WTC11 (cell line): ENCODE results near the gene PGP. TPM values are rescaled to one million over a fixed set of nuclear protein-coding genes. Genes with fewer than 3 reads are reported as not detected.

Experiments used
- ATAC-seq: fragments of 200-7000 bp; cut with Tn5 transposase; 2 replicates; pipeline ENCODE4 v1.10.0; 2021; ENCODE audit warnings: mild to moderate bottlenecking, moderate library complexity
- CTCF ChIA-PET: fragments of 300-600 bp; sonication (Branson Sonifier 250); formaldehyde crosslinking; loops from one replicate; lab custom pipeline; 2021; ENCODE audit warnings: antibody characterized with exemption; lab: Charles Lee
- POLR2A ChIA-PET: fragments of 350-600 bp; sonication (Branson Sonifier 250); formaldehyde crosslinking; loops from one replicate; lab custom pipeline; 2021; ENCODE audit warnings: antibody characterized with exemption; lab: Charles Lee
- DNase-seq: peaks from one replicate; pipeline ENCODE4 v3.0.0; 2021; ENCODE audit warnings: low spot score
- H3K27ac Mint-ChIP-seq: 2 replicates; pipeline ENCODE4 v1.8.0; 2021; ENCODE audit warnings: mixed read lengths
- H3K27me3 Mint-ChIP-seq: 2 replicates; pipeline ENCODE4 v1.8.0; 2021; ENCODE audit warnings: low read depth, mild to moderate bottlenecking, moderate library complexity, mixed read lengths
- H3K36me3 Mint-ChIP-seq: 2 replicates; pipeline ENCODE4 v1.8.0; 2021; ENCODE audit warnings: mixed read lengths
- H3K4me1 Mint-ChIP-seq: 2 replicates; pipeline ENCODE4 v1.8.0; 2022; ENCODE audit warnings: mixed read lengths
- H3K4me3 Mint-ChIP-seq: 2 replicates; pipeline ENCODE4 v1.8.0; 2021; ENCODE audit warnings: mild to moderate bottlenecking, moderate library complexity, mixed read lengths
- H3K9me3 Mint-ChIP-seq: 2 replicates; pipeline ENCODE4 v1.8.0; 2021; ENCODE audit warnings: mixed read lengths
- ARID4B ChIP-seq: sonication (generic); formaldehyde crosslinking; IDR thresholded peaks from 2 replicates; pipeline ENCODE4 v1.8.0; 2023; ENCODE audit warnings: missing genetic modification reagents, mild to moderate bottlenecking, borderline replicate concordance
- CTCF ChIP-seq: fragments of 200-600 bp; IDR thresholded peaks from 2 replicates; pipeline ENCODE4 v1.8.0; 2022; ENCODE audit warnings: antibody characterized with exemption
- EMX1 ChIP-seq: fragments of 250-450 bp; sonication (Bioruptor Pico); IDR thresholded peaks from 2 replicates; pipeline ENCODE4 v1.8.0; 2021; ENCODE audit warnings: mild to moderate bottlenecking
- FOXJ3 ChIP-seq: sonication (generic); formaldehyde crosslinking; IDR thresholded peaks from 2 replicates; pipeline ENCODE4 v1.9.0; 2021; ENCODE audit warnings: missing genetic modification reagents, mild to moderate bottlenecking, borderline replicate concordance
- FOXP4 ChIP-seq: sonication (generic); formaldehyde crosslinking; IDR thresholded peaks from 2 replicates; pipeline ENCODE4 v1.8.0; 2022; ENCODE audit warnings: mild to moderate bottlenecking, missing genetic modification reagents
- KAT7 ChIP-seq: sonication (generic); formaldehyde crosslinking; IDR thresholded peaks from 2 replicates; pipeline ENCODE4 v1.8.1; 2023; ENCODE audit warnings: missing genetic modification reagents, mild to moderate bottlenecking, borderline replicate concordance
- MYBL2 ChIP-seq: sonication (generic); formaldehyde crosslinking; IDR thresholded peaks from 2 replicates; pipeline ENCODE4 v1.8.1; 2023; ENCODE audit warnings: mild to moderate bottlenecking, moderate library complexity, missing genetic modification reagents
- NFE2L1 ChIP-seq: sonication (generic); formaldehyde crosslinking; IDR thresholded peaks from 2 replicates; pipeline ENCODE4 v1.8.1; 2023; ENCODE audit warnings: missing genetic modification reagents
- RELA ChIP-seq: sonication (generic); formaldehyde crosslinking; IDR thresholded peaks from 2 replicates; pipeline ENCODE4 v1.8.1; 2022; ENCODE audit warnings: missing genetic modification reagents, mild to moderate bottlenecking, borderline replicate concordance
- SMAD3 ChIP-seq: sonication (generic); formaldehyde crosslinking; IDR thresholded peaks from 2 replicates; pipeline ENCODE4 v1.8.0; 2022; ENCODE audit warnings: missing genetic modification reagents, mild to moderate bottlenecking, borderline replicate concordance
- SP1 ChIP-seq: sonication (generic); formaldehyde crosslinking; conservative IDR thresholded peaks from 2 replicates; pipeline ENCODE4 v1.8.1; 2022; ENCODE audit warnings: missing genetic modification reagents
- TP53 ChIP-seq: sonication (generic); formaldehyde crosslinking; IDR thresholded peaks from 2 replicates; pipeline ENCODE4 v1.8.1; 2023; ENCODE audit warnings: mild to moderate bottlenecking, missing genetic modification reagents
- ZBTB43 ChIP-seq: sonication (generic); formaldehyde crosslinking; IDR thresholded peaks from 2 replicates; pipeline ENCODE4 v1.8.1; 2023; ENCODE audit warnings: mild to moderate bottlenecking, missing genetic modification reagents
- ZNF121 ChIP-seq: sonication (generic); formaldehyde crosslinking; IDR thresholded peaks from 2 replicates; pipeline ENCODE4 v1.8.0; 2023; ENCODE audit warnings: missing genetic modification reagents
- ZNF232 ChIP-seq: sonication (generic); formaldehyde crosslinking; IDR thresholded peaks from 2 replicates; pipeline ENCODE4 v1.8.0; 2022; ENCODE audit warnings: mild to moderate bottlenecking, missing genetic modification reagents
- ZNF263 ChIP-seq: sonication (generic); formaldehyde crosslinking; IDR thresholded peaks from 2 replicates; pipeline ENCODE4 v1.8.1; 2022; ENCODE audit warnings: low read depth, mild to moderate bottlenecking, moderate library complexity, missing genetic modification reagents
- total RNA-seq: library from RNA; stranded (reverse); gene quantifications from 3 replicates; pipeline ENCODE4 v1.2.3, GENCODE V29; 2021
- TF ChIP-seq, protein P1 (sequence below): fragments of 250-450 bp; sonication (Bioruptor Pico); IDR thresholded peaks from 2 replicates; pipeline ENCODE4 v1.9.0; 2021; ENCODE audit warnings: mild to moderate bottlenecking, borderline replicate concordance
- TF ChIP-seq, protein P2 (sequence below): fragments of 250-450 bp; sonication (Bioruptor Pico); IDR thresholded peaks from 2 replicates; pipeline ENCODE4 v2.1.2; 2022; ENCODE audit warnings: mild to moderate bottlenecking, moderate library complexity
- TF ChIP-seq, protein P3 (sequence below): sonication (generic); formaldehyde crosslinking; IDR thresholded peaks from 2 replicates; pipeline ENCODE4 v1.8.0; 2023; ENCODE audit warnings: mild to moderate bottlenecking, missing genetic modification reagents

PGP gene
- total RNA-seq, 1 experiment from 2014 or later = 39.5 TPM

- TF ChIP-seq, protein P1, sequence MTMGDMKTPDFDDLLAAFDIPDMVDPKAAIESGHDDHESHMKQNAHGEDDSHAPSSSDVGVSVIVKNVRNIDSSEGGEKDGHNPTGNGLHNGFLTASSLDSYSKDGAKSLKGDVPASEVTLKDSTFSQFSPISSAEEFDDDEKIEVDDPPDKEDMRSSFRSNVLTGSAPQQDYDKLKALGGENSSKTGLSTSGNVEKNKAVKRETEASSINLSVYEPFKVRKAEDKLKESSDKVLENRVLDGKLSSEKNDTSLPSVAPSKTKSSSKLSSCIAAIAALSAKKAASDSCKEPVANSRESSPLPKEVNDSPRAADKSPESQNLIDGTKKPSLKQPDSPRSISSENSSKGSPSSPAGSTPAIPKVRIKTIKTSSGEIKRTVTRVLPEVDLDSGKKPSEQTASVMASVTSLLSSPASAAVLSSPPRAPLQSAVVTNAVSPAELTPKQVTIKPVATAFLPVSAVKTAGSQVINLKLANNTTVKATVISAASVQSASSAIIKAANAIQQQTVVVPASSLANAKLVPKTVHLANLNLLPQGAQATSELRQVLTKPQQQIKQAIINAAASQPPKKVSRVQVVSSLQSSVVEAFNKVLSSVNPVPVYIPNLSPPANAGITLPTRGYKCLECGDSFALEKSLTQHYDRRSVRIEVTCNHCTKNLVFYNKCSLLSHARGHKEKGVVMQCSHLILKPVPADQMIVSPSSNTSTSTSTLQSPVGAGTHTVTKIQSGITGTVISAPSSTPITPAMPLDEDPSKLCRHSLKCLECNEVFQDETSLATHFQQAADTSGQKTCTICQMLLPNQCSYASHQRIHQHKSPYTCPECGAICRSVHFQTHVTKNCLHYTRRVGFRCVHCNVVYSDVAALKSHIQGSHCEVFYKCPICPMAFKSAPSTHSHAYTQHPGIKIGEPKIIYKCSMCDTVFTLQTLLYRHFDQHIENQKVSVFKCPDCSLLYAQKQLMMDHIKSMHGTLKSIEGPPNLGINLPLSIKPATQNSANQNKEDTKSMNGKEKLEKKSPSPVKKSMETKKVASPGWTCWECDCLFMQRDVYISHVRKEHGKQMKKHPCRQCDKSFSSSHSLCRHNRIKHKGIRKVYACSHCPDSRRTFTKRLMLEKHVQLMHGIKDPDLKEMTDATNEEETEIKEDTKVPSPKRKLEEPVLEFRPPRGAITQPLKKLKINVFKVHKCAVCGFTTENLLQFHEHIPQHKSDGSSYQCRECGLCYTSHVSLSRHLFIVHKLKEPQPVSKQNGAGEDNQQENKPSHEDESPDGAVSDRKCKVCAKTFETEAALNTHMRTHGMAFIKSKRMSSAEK = no peak
- no peak for TF ChIP-seq EMX1 (CRISPR knock-in tag)
Measured at GRCh38 chr16:2184346-2184745, 30.3 kb downstream of the PGP start (continued).

- ChIA-PET CTCF (interaction anchor here (5.7 kb wide), 1 partner anchor 11 kb away, joined by 24 read pairs; no protein-coding TSS in a partner anchor), POLR2A (no interaction called here)
- Mint-ChIP-seq H3K4me3 (no peak overlapping the region), H3K36me3 (no peaks in the 10 kb centered on the region), H3K4me1 (0 out of 2 replicates have a peak, but pooled peaks cover 3% of the 10 kb centered on the region), H3K27ac (no peak overlapping the region), H3K9me3 (no peaks in the 10 kb centered on the region), H3K27me3 (no peaks in the 10 kb centered on the region)
- no peak for ATAC-seq
- no peak for DNase-seq
- TF ChIP-seq ARID4B (no peak), ZBTB43 (CRISPR knock-in tag) (no peak), TP53 (CRISPR knock-in tag) (no peak), FOXP4 (CRISPR knock-in tag) (no peak), CTCF (no peak), ZNF232 (no peak), ZNF121 (no peak), SMAD3 (CRISPR knock-in tag) (no peak), EMX1 (CRISPR knock-in tag) (no peak), RELA (CRISPR knock-in tag) (no peak), MYBL2 (no peak), ZNF263 (CRISPR knock-in tag) (no peak), NFE2L1 (no peak), KAT7 (CRISPR knock-in tag) (no peak), SP1 (CRISPR knock-in tag) (no peak), FOXJ3 (CRISPR knock-in tag) (no peak)
- TF ChIP-seq, protein P2, sequence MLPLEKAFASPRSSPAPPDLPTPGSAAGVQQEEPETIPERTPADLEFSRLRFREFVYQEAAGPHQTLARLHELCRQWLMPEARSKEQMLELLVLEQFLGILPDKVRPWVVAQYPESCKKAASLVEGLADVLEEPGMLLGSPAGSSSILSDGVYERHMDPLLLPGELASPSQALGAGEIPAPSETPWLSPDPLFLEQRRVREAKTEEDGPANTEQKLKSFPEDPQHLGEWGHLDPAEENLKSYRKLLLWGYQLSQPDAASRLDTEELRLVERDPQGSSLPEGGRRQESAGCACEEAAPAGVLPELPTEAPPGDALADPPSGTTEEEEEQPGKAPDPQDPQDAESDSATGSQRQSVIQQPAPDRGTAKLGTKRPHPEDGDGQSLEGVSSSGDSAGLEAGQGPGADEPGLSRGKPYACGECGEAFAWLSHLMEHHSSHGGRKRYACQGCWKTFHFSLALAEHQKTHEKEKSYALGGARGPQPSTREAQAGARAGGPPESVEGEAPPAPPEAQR (CRISPR knock-in tag) = no peak
- TF ChIP-seq, protein P3, sequence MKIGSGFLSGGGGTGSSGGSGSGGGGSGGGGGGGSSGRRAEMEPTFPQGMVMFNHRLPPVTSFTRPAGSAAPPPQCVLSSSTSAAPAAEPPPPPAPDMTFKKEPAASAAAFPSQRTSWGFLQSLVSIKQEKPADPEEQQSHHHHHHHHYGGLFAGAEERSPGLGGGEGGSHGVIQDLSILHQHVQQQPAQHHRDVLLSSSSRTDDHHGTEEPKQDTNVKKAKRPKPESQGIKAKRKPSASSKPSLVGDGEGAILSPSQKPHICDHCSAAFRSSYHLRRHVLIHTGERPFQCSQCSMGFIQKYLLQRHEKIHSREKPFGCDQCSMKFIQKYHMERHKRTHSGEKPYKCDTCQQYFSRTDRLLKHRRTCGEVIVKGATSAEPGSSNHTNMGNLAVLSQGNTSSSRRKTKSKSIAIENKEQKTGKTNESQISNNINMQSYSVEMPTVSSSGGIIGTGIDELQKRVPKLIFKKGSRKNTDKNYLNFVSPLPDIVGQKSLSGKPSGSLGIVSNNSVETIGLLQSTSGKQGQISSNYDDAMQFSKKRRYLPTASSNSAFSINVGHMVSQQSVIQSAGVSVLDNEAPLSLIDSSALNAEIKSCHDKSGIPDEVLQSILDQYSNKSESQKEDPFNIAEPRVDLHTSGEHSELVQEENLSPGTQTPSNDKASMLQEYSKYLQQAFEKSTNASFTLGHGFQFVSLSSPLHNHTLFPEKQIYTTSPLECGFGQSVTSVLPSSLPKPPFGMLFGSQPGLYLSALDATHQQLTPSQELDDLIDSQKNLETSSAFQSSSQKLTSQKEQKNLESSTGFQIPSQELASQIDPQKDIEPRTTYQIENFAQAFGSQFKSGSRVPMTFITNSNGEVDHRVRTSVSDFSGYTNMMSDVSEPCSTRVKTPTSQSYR (CRISPR knock-in tag) = no peak
Measured at GRCh38 chr16:2183671-2184070, 31.0 kb downstream of the PGP start.
